ENCODE data around the gene GYPC.

Gene GYPC

DNA sequence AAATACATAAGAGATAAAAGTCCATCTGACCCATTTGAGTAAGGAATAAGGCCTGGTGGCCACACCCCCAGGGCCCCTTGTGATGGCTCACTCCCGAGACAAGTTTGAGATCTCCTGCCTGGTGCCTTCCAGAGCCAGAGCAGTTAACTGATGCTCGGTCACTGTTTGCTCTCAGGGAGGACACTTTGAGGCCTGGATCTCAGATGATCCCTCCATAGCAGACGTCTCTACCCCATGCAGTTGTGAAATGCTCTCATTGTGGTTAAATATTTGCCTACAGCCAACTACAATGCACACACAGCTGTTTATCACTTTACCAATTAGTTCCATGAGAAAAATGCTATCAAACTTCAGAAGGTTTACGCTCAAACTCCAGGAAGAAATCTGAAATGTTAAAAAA is 12.3 kb downstream of the GYPC start:
- Histone ChIP-seq H3K4me1 (ENCODE audit: control insufficient read depth in 2 of 2, insufficient read depth in 2 of 2, low read length in 2 of 2) (peaks cover 3 to 7% of the 10 kb centered on the region in 2 donors), H3K27ac (ENCODE audit: low read depth in 2 of 2, low read length in 2 of 2) (no peak overlapping the region), H3K27me3 (ENCODE audit: control insufficient read depth in 2 of 2, insufficient read depth in 2 of 2, low read length in 2 of 2) (no peaks in the 10 kb centered on the region), H3K9ac (ENCODE audit: low read depth in 1 of 2, low read length in 2 of 2) (no peak overlapping the region), H3K36me3 (ENCODE audit: control insufficient read depth in 2 of 2, insufficient read depth in 2 of 2, low read length in 2 of 2) (no peaks in the 10 kb centered on the region), H3K4me3 (ENCODE audit: low read length in 2 of 2) (no peak overlapping the region), H3K9me3 (ENCODE audit: control insufficient read depth in 2 of 2, low read length in 2 of 2) (no peaks in the 10 kb centered on the region)

DNA sequence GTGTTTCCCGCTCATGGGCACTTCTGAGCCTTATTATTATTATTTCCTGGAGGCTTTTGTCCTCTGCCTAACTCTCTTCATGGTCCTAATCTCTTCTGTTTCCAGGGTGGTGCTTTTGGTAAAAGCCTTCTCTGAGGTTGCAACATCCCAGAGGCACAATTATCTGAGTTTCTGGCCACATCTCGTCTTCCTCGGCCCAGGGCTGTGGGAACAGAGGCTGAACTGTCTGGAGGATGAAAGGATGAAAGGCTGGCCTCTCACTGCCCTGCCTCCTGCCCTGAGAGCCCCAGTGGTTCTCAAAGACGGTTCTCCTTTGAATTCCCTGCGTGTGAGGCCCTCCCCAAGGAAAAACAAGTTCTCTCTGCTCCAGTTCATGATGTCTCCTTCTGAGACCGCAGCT is 13.8 kb downstream of the GYPC start:
- Histone ChIP-seq H3K36me3 (ENCODE audit: control insufficient read depth in 2 of 2, insufficient read depth in 2 of 2, low read length in 2 of 2) (no peaks in the 10 kb centered on the region), H3K9ac (ENCODE audit: low read depth in 1 of 2, low read length in 2 of 2) (no peak overlapping the region), H3K27ac (ENCODE audit: low read depth in 2 of 2, low read length in 2 of 2) (no peak overlapping the region), H3K4me1 (ENCODE audit: control insufficient read depth in 2 of 2, insufficient read depth in 2 of 2, low read length in 2 of 2) (no peaks in the 10 kb centered on the region), H3K9me3 (ENCODE audit: control insufficient read depth in 2 of 2, low read length in 2 of 2) (no peaks in the 10 kb centered on the region), H3K4me3 (ENCODE audit: low read length in 2 of 2) (no peak overlapping the region), H3K27me3 (ENCODE audit: control insufficient read depth in 2 of 2, insufficient read depth in 2 of 2, low read length in 2 of 2) (no peaks in the 10 kb centered on the region)

DNA sequence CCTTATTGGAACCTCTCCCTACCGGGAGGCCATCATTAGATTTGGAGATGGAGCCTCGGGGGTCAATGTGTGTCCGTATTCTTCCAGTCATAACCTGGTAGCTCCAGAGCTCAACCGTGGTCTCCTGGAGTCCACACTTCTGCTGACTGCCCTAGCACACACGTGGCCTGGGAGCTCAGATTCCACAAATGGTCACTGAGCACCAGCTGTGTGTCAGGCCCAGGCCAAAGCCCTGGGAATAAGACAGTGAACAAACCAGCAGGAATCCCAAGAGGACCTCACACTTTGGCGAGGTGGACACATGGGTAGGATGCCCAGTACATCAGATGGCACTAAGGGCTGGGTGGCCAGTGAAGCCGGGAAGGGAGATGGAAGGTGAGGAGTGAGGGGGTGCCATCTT is 15.5 kb downstream of the GYPC start:
- H3K4me1 ChIP-seq (ENCODE audit: control insufficient read depth in 2 of 2, insufficient read depth in 2 of 2, low read length in 2 of 2), result no peaks in the 10 kb centered on the region
- no peak overlapping the region for H3K4me3 ChIP-seq (ENCODE audit: low read length in 2 of 2)
- H3K9me3 ChIP-seq (ENCODE audit: control insufficient read depth in 2 of 2, low read length in 2 of 2), result no peaks in the 10 kb centered on the region
- no peaks in the 10 kb centered on the region for H3K27me3 ChIP-seq (ENCODE audit: control insufficient read depth in 2 of 2, insufficient read depth in 2 of 2, low read length in 2 of 2)
- no peak overlapping the region for H3K9ac ChIP-seq (ENCODE audit: low read depth in 1 of 2, low read length in 2 of 2)
- no peak overlapping the region for H3K27ac ChIP-seq (ENCODE audit: low read depth in 2 of 2, low read length in 2 of 2)
- no peaks in the 10 kb centered on the region for H3K36me3 ChIP-seq (ENCODE audit: control insufficient read depth in 2 of 2, insufficient read depth in 2 of 2, low read length in 2 of 2)

DNA sequence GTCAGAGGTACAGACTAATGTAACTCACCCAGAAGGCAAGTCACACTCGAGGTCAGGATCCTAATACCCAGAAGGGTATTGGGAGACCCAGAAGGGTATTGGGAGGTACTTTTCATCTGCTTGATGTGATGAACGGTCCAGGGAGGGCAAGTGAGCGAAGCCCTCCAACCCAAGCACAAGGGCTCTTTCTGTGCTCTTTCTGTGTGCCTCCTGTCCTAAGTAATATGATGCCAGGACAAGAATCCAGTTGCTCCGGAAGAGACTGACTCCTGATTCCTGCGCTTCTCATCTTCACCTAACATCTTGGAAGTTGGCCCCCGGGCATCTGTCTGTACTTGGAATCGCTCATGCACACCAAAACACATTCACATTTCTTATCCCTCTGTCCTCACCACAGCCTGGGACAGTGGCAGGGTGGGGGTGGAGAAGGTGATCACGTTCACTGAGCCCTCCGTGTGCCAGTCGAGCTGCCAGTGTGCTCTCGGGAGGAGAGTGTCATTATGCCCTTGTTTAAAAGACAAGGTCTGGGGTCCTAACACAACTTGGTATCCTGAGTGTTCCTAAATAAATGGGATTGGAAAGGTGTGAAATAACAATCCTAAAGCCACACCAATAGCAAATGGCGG is 17.1 kb downstream of the GYPC start:
- no peaks in the 10 kb centered on the region for H3K27me3 ChIP-seq (ENCODE audit: control insufficient read depth in 2 of 2, insufficient read depth in 2 of 2, low read length in 2 of 2)
- H3K27ac ChIP-seq (ENCODE audit: low read depth in 2 of 2, low read length in 2 of 2), result no peak overlapping the region
- no peaks in the 10 kb centered on the region for H3K4me1 ChIP-seq (ENCODE audit: control insufficient read depth in 2 of 2, insufficient read depth in 2 of 2, low read length in 2 of 2)
- H3K9me3 ChIP-seq (ENCODE audit: control insufficient read depth in 2 of 2, low read length in 2 of 2), result no peaks in the 10 kb centered on the region
- no peak overlapping the region for H3K4me3 ChIP-seq (ENCODE audit: low read length in 2 of 2)
- H3K9ac ChIP-seq (ENCODE audit: low read depth in 1 of 2, low read length in 2 of 2), result no peak overlapping the region
- H3K36me3 ChIP-seq (ENCODE audit: control insufficient read depth in 2 of 2, insufficient read depth in 2 of 2, low read length in 2 of 2), result no peaks in the 10 kb centered on the region

DNA sequence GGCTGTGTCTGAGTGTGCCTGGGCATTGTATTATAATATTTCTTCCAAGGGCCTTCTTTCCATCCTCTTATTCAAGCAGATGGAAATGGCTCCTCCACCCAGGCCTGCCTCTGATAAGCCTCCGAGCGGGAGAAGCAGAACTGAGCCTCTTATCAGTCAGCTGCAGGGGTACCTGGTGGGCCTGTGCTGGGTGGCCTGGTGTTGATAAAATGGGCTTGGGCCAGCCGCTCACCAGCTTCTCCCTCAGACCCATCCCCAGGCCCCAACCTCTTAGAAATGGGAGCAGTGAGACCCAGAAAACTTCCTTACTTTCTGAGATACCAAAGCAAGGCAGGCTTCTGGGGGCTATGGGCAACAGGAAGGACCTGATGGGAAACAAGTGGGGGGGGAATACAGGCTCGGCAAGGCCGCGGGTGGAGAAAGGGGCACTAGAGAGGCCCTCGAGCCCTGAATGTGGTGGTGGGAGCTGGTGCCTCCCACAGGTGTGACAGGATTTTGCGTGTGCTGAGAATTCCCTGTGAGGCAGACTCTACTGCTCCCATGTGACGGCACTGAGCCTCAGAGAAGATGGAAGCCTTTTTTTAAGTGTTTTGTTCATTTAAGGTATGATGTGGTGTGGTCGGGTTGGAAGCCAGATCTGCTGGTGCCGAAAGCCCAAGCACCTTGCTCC is 18.3 kb downstream of the GYPC start:
- no peaks in the 10 kb centered on the region for H3K9me3 ChIP-seq (ENCODE audit: control insufficient read depth in 2 of 2, low read length in 2 of 2)
- H3K9ac ChIP-seq (ENCODE audit: low read depth in 1 of 2, low read length in 2 of 2), result no peak overlapping the region
- no peak overlapping the region for H3K27ac ChIP-seq (ENCODE audit: low read depth in 2 of 2, low read length in 2 of 2)
- no peaks in the 10 kb centered on the region for H3K27me3 ChIP-seq (ENCODE audit: control insufficient read depth in 2 of 2, insufficient read depth in 2 of 2, low read length in 2 of 2)
- no peaks in the 10 kb centered on the region for H3K4me1 ChIP-seq (ENCODE audit: control insufficient read depth in 2 of 2, insufficient read depth in 2 of 2, low read length in 2 of 2)
- H3K36me3 ChIP-seq (ENCODE audit: control insufficient read depth in 2 of 2, insufficient read depth in 2 of 2, low read length in 2 of 2), result no peaks in the 10 kb centered on the region
- H3K4me3 ChIP-seq (ENCODE audit: low read length in 2 of 2), result no peak overlapping the region

DNA sequence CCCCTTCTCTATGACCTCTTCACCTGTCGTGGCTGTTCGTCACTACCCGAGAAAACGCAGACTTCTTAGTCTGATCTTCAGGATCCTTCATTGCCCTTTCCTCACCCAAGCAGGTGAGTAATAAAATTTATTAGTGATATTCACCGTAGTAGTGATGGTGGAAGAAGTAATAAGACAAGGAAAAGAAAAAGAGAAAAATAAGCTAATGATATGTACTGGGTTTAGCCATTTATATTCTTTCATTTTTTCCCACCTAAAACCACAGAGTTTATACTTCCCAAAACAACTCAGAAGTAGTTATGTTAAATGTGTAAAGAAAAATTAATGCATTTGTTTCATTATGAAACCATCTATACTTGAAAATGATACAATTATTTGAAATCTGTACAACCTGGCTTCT is 19.7 kb downstream of the GYPC start:
- no peaks in the 10 kb centered on the region for H3K4me1 ChIP-seq (ENCODE audit: control insufficient read depth in 2 of 2, insufficient read depth in 2 of 2, low read length in 2 of 2)
- H3K27ac ChIP-seq (ENCODE audit: low read depth in 2 of 2, low read length in 2 of 2), result no peak overlapping the region
- no peak overlapping the region for H3K4me3 ChIP-seq (ENCODE audit: low read length in 2 of 2)
- no peaks in the 10 kb centered on the region for H3K27me3 ChIP-seq (ENCODE audit: control insufficient read depth in 2 of 2, insufficient read depth in 2 of 2, low read length in 2 of 2)
- H3K9me3 ChIP-seq (ENCODE audit: control insufficient read depth in 2 of 2, low read length in 2 of 2), result no peaks in the 10 kb centered on the region
- no peaks in the 10 kb centered on the region for H3K36me3 ChIP-seq (ENCODE audit: control insufficient read depth in 2 of 2, insufficient read depth in 2 of 2, low read length in 2 of 2)
- no peak overlapping the region for H3K9ac ChIP-seq (ENCODE audit: low read depth in 1 of 2, low read length in 2 of 2)

DNA sequence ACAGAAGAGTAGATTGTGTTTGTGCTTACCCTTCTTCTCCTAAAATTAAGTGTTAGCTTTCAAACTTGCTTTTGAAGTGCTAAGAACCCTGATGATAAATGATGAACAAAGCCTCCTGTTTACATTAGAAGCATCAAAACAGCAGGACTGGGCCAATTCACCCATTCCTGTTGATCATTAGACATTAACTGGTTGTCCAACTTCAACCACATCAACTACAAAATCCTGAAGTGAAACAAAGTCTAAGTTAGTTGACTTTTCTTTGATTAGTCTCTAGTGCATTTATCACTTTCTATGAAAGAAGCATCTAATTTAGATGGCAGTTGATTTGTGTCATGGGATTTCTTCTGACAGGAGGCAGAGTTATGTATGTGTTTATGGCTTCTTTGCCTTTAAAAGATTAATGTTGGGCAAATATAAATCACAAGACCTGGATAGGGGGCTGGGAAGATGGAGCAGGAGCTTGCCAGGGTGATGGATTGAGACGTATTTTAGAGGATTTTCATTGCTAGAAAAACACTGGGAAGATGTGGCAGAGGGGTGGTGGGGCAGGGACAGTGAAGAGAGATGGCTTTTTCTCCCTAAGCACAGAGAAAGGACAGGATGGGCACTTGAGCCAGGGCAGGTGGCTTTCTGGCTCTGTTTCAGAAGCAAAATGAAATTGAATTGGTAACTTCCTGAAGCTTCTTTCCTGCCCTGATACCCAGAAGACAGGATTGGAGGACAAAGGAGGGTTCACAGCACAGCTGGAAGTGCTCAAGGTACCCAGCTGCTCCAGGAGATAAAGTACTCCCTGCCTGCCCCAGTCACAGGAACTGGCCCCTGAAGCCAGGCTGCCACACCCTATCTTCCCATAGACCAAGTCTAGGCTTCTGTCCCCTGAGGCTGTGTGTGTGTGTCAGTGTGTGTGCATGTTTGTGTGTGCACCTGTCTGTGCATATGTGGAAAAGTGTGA is 20.5 kb downstream of the GYPC start:
- no peak overlapping the region for H3K9ac ChIP-seq (ENCODE audit: low read depth in 1 of 2, low read length in 2 of 2)
- H3K27ac ChIP-seq (ENCODE audit: low read depth in 2 of 2, low read length in 2 of 2), result no peak overlapping the region
- no peaks in the 10 kb centered on the region for H3K27me3 ChIP-seq (ENCODE audit: control insufficient read depth in 2 of 2, insufficient read depth in 2 of 2, low read length in 2 of 2)
- no peaks in the 10 kb centered on the region for H3K9me3 ChIP-seq (ENCODE audit: control insufficient read depth in 2 of 2, low read length in 2 of 2)
- H3K36me3 ChIP-seq (ENCODE audit: control insufficient read depth in 2 of 2, insufficient read depth in 2 of 2, low read length in 2 of 2), result no peaks in the 10 kb centered on the region
- no peak overlapping the region for H3K4me3 ChIP-seq (ENCODE audit: low read length in 2 of 2)
- H3K4me1 ChIP-seq (ENCODE audit: control insufficient read depth in 2 of 2, insufficient read depth in 2 of 2, low read length in 2 of 2), result no peaks in the 10 kb centered on the region

DNA sequence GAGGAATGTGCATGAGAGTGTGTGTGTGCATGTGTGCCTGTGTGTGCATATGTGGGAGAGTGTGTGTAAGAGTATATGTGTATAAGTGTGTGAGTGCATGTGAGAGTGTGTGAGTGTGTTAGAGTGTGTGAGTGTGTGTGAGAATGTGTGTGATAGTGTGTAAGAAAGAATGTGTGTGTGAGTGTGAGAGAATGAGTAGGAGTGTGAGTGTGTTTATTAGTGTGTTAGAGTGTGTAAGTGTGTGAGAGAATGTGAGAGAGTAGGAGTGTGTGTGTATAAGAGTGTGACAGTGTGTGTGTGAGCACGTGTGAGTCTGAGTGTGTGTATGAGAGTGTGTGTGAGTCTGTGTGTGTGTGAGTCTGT is 21.2 kb downstream of the GYPC start:
- Histone ChIP-seq H3K4me1 (ENCODE audit: control insufficient read depth in 2 of 2, insufficient read depth in 2 of 2, low read length in 2 of 2) (no peaks in the 10 kb centered on the region), H3K9ac (ENCODE audit: low read depth in 1 of 2, low read length in 2 of 2) (no peak overlapping the region), H3K27ac (ENCODE audit: low read depth in 2 of 2, low read length in 2 of 2) (no peak overlapping the region), H3K36me3 (ENCODE audit: control insufficient read depth in 2 of 2, insufficient read depth in 2 of 2, low read length in 2 of 2) (no peaks in the 10 kb centered on the region), H3K4me3 (ENCODE audit: low read length in 2 of 2) (no peak overlapping the region), H3K9me3 (ENCODE audit: control insufficient read depth in 2 of 2, low read length in 2 of 2) (no peaks in the 10 kb centered on the region), H3K27me3 (ENCODE audit: control insufficient read depth in 2 of 2, insufficient read depth in 2 of 2, low read length in 2 of 2) (no peaks in the 10 kb centered on the region)

DNA sequence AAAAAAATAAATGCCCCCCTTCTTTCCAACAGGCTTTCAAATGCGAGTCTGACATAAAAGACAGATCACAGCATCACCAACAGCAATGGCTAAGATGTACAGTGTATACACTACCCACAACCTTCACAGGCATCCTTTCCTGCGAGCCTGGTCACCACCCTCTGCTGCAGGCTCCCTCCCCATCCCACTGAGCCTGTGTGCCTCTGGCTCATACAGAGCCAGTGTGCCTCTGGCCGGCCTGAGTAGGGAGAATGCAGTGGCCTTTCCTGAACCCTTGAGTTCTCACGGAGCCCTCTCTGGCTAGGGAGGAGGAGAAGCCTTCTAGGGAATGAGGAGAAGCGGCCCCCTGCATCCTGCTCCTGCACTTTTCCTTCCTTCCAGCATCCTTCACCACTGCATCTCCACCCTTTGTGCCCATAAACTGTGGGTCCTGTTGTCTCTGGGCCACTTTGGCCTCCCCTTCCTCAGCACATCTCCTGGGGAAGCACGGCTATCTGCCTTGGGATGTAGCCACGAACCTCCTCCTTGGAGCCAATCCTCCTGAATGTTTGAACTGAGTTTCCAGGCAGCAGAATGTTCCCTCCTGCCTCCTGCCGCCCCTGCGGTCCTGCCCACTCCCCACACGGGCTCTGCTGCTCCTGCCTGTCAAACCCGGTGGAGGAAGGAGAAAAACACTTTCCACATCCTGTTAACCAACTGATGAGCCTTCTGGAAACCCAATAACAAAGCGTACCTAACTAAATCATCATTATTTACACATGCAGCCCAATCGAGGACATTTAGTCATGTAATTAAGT is 22.5 kb downstream of the GYPC start:
- no peak overlapping the region for H3K27ac ChIP-seq (ENCODE audit: low read depth in 2 of 2, low read length in 2 of 2)
- no peaks in the 10 kb centered on the region for H3K4me1 ChIP-seq (ENCODE audit: control insufficient read depth in 2 of 2, insufficient read depth in 2 of 2, low read length in 2 of 2)
- no peak overlapping the region for H3K4me3 ChIP-seq (ENCODE audit: low read length in 2 of 2)
- H3K9ac ChIP-seq (ENCODE audit: low read depth in 1 of 2, low read length in 2 of 2), result no peak overlapping the region
- H3K9me3 ChIP-seq (ENCODE audit: control insufficient read depth in 2 of 2, low read length in 2 of 2), result no peaks in the 10 kb centered on the region
- H3K36me3 ChIP-seq (ENCODE audit: control insufficient read depth in 2 of 2, insufficient read depth in 2 of 2, low read length in 2 of 2), result no peaks in the 10 kb centered on the region
- no peaks in the 10 kb centered on the region for H3K27me3 ChIP-seq (ENCODE audit: control insufficient read depth in 2 of 2, insufficient read depth in 2 of 2, low read length in 2 of 2)

Measured in mucosa of rectum (tissue), 2 donors.